Hematopoietic multipotent progenitor cell treated with erythropoietin and hydrocortisone succinate and interleukin-3 and kit ligand, for 4 days (in vitro differentiated cells): ENCODE measurements around the gene KRT37.

ENCODE experiments used
- DNase-seq: peaks from one replicate; pipeline ENCODE4 v3.0.0-alpha.2; 2015

KRT37 gene

DNA sequence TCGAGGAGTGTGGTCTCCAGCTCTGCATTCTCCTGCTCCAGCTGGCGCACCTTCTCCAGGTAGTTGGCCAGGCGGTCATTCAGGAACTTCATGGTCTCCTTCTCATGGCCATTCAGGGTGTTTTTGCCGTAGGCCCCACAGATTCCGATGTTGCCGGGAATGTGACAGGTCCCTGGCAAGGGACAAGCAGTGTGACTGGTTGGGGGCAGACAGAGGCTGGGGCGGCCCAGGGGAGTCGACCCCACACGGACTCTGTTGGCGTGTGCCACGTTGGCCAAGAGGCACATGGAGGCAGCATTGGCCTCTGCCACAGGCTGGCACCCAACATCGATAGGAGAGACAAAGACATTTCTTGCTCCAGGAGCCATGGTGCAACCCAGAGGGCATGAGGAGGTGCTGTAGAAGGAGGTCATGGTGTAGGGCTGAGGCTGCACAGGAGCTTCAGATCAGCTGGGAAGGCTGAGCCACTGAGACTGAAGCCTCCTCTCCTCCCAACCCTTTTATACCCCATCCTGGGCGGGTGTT is at the start of gene KRT37:
TSS of gene KRT37 (minus strand) at position 475 of the 525 bp plus-strand sequence. CDS start at position 413, 62 bp downstream.
- DNase-seq, result no peak

DNA sequence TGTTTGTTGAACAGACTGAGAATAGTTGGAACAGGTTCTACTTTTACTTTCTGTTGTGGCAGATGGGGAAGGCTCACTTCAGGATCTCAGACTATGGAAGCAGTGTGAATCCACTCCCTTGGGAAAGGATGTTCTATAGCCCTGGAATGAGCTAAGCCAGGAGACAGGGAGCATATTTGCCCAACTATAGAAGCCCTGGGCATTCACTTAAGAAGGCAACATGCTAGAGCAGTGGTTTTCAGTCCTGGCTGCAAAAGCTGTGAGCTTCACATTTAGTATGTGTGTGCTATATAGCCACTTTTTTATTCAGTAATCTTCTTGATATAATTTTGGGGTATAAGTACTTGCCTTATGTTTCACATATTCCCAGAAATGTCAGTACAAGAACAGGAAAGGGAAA is 44.0 kb upstream of the KRT37 start:
- no peak for DNase-seq

DNA sequence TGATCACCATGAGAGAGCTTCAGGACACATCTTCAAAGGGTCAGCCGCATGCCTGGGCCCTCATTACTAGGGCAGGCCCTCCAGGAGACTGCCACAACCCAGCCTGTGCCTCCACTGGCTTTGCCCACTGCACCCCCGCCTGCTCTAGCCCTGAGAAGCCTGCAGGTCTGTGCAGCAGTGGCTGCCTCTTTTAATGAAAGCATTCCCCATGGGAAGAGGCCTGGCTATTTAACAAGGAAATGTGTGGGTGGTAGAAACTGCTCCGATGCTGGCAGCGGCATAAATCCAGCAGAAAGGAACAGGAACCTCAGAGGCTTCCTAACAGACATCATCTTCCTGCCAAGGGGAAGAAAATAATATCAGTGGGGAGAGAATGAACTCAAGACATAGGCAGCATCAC is 43.2 kb upstream of the KRT37 start:
- DNase-seq, result no peak

DNA sequence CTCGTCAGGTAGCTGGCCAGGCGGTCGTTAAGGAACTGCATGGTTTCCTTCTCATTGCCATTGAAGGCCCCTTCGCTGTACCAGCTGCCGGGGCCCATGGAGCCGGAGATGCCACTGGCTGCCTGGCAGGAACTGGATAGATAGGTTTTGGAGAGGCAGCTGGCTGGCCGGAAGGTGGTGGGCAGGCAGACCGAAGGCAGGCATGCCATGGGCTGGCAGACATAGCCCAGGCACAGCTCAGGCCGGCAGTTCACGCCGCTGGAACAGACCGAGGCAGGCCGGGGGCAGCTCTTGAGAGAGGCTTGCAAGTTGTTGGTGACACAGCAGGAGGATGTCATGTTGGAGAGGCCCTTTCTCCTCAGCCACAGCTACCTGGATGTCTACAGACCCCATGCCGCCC is 42.6 kb upstream of the KRT37 start, which contains the start of gene KRT32:
TSS of gene KRT32 (minus strand) at position 399 of the 400 bp plus-strand sequence. CDS start at position 338, 61 bp downstream.
- DNase-seq, result no peak

DNA sequence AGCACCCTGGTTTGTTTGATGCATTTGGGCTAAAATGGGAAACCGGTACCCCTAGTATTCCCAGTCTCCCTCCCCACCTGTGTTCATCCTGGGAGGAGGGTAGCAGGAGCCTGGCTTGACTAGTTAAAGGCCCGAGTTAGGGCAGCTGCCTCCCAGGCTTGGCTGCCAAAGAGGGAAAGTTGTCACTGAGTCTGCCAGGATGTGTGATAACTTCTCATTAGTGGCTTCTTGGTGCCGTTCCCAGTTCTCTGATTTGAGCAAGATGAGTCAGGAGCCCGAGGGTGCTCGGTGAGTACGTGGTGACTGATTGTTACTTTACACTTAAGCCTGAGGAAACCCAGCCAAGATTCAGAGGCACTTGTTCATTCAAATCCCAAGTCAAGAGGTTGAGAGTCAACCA is 40.3 kb upstream of the KRT37 start:
- DNase-seq, result no peak

DNA sequence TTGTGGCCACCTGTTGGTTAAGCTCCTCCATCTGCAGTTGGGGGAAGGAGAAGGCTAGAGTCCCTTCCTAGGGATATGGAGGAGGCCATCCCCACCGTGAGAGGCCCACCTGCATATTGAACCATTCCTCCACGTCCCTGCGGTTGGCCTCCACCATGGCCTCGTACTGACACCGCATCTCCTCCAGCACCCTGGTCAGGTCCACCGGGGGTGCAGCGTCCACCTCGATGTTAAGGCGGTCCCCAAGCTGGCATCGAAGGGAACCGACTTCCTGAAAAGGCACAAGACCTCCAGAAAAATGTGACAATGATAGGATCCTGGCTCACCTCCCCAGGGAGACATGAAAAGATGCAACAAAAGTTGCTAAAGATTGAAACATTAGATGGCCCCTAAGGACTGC is 39.8 kb upstream of the KRT37 start:
- DNase-seq, result no peak

DNA sequence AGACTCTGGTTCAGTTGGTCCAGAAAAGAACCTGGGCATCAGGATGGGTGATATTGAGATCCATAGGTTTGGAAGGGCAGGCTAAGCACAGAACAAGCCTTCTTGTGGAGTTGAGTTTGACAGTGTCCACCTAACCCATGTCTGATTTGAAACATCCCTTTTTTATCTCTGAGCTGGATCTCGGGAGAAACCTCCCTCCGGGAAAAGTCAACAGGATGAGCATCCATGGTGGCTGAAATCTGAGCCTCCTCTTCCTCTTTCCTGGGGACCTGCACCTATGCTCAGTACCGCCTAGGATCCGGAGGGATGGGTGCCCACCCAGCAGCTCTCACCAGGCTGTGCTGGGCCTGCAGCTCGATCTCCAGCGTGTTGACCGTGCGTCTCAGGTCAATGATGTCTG is 39.4 kb upstream of the KRT37 start:
- no peak for DNase-seq

DNA sequence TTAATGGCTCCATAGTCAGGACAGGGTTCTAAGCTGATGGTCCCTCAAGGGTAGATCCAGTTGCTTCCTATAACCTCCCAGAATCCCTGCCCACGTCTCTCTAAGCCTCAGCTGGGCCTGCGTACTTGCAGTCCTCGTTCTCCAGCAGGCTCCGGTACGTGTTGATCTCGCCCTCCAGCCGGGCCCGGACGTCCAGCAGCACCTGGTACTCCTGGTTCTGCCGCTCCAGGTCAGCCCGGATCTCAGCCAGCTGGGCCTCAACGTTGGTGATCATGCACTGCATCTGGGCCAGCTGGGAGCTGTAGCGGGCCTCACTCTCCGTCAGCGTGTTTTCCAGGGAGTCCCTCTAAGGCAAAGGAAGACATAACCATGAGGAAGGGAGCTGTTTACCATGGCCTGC is 38.3 kb upstream of the KRT37 start:
- DNase-seq, result no peak

DNA sequence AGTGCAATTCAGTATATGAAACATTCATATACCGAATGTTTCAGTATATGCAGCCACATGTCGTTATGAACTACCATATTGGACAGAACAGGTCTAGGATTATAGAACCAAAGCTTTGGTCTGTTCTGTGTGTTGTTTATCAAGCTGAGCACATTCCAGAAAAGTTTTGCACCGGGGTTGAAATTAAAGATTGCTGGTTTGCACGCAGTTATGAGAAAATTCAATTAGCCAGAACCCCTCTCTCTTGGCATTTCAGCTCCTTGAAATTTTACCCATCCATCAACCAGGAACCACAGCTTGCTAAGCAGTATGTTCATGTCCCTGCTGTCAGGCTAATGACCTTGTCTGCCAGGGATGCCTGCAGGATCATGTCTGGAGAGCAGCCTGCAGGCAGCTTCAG is 33.3 kb upstream of the KRT37 start:
- DNase-seq, result no peak

DNA sequence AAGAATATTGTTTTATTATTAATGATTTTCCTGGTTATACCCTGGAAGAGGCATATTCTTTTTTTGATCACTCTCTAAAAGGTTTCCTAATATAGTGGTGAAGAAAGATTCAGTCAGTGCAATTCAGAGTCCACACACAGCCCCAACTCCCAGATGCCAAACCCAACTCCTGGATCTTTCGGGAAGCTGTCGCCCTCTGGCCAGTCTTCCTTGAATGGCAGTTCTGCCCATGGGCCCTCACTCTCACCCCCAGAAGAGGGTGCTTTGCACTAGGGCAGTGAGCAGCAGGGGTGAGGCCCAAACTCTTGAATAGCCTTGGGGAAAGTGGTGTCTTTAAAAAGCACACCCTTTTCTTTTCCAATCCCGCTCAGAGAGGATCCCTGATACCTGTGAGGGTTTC is 31.8 kb upstream of the KRT37 start:
- no peak for DNase-seq

DNA sequence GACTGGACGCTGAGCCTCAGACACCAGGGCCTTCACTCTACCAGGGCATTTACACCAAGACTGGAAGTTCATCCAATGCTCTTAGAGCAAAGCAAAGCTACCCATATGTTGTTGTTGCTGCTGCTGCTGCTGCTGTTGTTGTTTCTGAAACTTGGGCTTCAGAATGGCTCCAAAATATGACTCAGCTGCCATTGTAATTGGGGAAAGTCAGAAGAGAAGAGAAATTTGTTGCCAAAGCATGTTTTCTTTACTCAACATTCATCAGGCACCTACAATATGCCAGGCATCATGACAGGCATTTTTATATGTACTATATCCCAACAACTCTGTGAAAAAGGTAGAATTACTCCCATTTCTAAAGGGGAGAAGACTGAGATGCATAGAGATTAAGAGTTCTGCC is 30.9 kb upstream of the KRT37 start:
- DNase-seq, result no peak

DNA sequence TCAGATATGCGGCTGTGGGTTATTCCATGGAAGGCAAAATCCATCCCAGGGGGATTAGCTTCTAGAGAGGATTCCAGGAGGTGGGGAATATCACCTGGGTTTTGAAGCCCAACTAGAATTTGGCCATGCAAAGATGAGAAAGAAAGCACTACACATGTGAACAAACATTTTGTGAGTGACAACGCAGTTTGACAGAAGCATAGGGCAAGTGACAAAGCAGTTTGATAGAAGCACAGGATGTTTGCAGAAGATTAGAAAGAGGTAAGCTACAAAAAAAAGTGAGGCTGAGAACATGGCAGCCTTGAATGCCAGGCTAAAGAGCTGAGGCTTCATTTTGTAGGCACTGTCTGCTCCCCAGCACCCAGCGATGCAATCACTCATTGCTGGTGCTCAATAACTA is 28.7 kb upstream of the KRT37 start:
- peak; percentile 6 for DNase-seq

DNA sequence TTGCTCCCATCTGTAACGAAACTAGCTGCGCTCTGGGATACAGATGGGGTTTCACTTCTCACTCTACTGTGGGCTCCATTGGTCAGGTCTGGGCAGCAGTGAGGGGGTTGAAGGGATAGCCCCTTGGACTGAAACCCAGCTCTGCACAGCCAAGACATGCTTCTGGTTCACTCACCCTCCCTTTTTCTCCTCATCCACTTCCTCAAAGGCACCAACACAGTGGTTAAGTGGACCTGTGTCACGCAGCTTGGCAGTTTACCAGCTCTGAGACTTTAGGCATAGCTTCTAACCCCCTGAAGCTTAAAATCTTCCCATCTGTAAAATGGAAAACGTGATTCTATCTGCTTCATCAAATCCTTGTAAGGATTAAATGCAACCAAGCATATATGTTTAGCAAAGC is 27.9 kb upstream of the KRT37 start:
- DNase-seq, result peak; percentile 74

DNA sequence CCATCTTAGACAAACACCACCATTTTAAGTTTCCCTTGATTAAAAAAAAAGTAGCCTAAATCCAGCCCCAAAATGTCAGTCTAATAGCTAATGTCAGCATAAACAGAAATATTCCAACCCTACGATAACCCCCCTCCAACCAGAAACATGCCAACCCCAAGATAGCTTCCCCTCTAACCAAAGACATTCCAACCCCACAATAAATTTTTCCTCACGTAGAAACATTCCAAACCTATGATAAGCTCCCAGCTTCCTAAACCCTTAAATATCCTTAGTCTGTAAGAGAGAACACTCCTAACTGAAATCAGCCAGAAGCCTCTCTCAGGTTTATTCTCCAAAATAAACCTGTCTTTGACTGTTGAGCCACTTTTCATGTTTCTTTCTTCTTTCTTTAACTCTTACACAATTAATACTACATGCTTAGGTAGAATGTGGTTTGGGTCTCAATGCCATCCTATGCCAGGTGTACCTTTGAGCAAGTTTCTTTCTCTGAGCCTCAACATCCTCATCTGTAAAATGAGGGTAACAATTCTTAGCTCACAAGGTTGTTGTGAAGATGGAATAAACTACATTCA is 26.9 kb upstream of the KRT37 start:
- DNase-seq, result no peak

DNA sequence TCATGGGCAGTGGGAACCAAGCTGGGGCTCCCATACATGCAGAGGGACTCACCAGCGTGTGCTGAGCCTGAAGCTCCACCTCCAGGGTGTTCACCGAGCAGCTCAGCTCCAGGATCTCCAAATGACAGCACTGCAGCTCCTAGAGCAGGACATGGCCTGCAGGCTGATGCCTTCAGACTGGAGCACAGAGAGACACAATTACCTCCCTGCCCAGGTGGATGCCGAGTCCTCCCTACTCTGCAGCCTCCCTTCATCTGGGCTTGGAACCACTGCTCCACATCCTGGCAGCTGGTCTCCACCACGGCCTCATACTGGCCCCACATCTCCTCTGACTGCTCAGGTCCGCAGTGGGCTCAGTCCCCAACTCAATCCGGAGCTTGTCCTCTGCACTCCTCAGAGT is 24.6 kb upstream of the KRT37 start:
- DNase-seq, result no peak

DNA sequence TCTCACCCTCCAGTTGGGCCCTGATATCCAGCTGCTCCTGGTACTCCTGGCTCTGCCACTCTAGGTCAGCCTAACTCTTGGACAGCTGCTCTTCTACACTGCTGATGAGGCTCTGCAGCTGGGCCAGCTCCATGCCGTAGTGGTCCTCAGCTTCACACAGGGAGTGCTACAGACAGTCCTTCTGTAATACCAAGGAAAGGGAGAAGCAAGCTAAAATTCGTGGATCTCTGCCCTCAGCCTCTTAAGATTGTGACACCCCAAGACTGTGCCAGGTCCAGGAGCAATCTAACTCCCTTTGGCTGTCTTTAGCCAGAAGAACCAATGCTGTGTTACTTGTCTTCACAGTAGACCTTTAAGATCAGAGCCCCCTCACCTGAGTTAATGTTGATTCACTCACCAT is 24.1 kb upstream of the KRT37 start:
- DNase-seq, result no peak

DNA sequence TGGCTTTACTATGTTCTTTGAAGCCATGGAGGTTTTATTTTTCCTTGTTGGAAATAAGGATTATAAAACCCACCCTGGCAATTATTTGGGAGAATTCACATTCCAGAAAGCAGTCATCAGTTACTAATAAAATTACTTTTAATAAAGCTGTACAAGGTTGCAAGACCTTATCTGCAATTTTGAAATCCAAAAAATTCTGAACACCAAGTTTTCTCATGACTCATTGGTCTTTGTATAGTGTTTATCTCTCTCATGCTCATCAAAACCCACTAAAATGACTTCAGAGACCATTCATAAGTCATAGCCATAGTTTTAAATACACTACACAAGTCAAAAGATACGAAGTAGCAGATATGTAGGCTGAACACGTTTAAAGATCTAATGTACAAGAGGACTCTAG is 22.4 kb upstream of the KRT37 start:
- DNase-seq, result no peak

DNA sequence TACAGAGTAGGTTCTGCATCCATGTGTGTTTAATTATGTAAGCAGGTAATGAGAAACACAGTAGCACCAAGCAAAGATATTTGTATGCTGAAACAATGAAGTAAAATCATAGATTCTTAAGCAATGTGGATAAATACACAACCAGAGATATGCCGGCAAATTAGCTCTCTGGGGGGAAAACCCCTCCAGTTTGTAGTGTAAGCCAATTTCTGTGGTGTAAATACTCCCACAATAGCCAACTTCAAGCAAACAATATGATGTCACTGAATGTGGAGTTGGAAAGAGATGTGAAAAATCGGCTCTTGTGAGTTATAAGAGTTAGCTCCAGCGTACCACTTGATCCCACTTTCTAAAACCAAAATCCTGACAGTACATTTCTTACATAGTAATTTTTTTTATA is 20.3 kb upstream of the KRT37 start:
- DNase-seq, result no peak

DNA sequence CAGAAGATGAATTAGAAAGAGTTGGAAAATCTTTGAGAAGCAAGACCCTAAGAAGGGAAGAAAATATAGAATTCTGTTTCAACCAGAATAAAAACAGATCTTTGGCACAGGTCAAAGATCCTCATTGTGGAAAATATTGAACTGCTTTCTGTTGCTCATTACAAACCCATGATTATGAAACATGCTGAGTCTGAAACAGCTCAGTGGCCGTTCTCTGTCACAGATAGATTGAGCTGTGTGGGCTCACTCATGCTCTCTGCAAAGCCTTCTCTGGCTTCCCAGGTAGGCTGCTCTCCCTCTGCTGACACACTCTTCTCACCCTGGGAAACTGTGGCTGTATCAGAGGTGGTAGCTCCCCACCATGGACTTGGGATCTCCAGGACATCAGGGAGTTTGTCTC is 19.8 kb upstream of the KRT37 start:
- DNase-seq, result no peak

DNA sequence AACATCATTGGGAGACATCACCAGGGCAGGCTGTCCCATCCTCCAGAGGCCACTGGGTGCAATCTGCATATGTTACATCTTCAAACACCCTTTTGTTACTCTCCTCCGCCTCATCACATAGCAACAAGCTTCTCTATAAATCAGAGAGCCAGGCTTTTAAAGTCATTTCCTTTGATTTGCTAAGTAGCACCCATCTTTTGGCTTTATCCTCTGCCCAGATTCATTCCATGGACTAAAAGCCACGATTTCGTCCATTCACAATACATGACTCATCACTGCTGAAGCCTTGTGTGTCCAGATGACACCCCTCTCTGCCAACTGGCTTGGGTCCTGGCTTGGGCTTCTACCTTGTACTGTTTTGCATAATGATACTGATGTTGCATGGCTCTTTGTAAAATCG is 18.4 kb upstream of the KRT37 start:
- DNase-seq, result no peak

DNA sequence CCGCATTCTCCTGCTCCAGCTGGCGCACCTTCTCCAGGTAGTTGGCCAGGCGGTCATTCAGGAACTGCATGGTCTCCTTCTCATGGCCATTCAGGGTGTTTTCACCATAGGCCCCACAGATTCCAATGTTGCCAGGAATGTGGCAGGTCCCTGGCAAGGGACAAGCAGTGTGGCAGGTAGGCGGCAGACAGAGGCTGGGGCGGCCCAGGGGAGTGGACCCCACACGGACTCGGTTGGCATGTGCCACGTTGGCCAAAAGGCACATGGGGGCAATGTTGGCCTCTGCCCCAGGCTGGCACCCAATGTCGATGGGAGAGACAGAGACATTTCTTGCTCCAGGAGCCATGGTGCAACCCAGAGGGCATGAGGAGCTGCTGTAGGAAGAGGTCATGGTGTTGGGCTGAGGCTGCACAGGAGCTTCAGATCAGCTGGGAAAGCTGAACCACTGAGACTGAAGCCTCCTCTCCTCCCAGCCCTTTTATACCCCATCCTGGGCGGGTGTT is 16.2 kb upstream of the KRT37 start, which contains the start of gene KRT38:
TSS of gene KRT38 (minus strand) at position 453 of the 503 bp plus-strand sequence. CDS start at position 391, 62 bp downstream.
- DNase-seq, result no peak

DNA sequence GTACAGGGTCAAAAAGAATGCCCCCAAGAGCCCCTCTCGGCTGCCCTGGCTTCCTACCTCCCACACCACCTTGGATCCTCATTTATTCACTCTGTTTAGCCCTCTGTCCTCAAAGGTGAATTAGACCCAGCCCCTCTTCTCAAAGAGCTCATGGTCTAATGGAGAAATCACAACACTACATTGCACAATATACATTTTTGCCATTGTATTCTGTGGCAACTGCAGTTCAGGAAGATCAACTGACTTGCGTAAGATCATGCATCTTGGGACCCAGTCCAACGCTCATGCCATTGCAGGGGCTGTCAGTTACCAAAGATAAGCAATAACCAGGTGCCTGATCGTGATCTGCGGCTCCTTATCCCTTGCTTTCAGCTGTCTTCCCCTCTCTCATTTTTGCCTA is 15.0 kb upstream of the KRT37 start:
- peak; percentile 3 for DNase-seq

DNA sequence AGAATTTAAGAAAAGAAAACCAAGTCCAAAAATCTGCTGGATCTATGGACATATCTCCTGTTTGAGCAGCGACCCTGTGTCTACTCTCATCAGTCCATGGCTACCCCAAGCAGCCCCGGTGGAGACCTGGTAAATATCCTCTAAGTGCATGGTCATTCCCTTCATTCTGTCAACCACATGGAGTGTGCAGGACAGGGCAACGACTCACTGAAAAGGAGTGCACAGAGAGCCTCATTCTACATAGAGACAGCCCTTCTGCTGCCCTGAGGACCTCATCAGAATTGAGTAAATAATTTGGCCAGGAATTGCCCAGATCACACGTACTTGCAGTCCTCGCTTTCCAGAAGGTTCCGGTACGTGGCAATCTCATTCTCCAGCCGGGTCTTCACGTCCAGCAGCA is 13.4 kb upstream of the KRT37 start:
- DNase-seq, result no peak

DNA sequence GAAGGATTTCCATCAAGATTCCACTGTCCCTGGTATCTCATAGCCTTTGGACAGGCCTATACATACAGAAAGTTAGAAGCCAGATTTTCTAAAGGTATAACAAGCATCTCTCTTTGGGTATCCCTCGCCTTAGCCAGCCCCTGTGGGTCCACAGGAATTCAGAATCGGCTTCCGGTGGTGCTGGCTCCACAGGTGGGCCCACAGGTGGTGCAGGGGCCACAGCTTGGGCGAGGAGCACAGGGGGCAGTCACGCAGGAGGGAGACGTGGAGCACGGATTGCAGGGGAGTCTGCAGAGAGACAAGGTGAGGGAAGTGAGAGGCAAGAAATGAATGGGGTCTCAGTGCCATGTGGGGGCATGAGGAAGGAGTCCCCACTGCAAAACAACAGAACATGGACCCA is 12.9 kb upstream of the KRT37 start:
- DNase-seq, result no peak

DNA sequence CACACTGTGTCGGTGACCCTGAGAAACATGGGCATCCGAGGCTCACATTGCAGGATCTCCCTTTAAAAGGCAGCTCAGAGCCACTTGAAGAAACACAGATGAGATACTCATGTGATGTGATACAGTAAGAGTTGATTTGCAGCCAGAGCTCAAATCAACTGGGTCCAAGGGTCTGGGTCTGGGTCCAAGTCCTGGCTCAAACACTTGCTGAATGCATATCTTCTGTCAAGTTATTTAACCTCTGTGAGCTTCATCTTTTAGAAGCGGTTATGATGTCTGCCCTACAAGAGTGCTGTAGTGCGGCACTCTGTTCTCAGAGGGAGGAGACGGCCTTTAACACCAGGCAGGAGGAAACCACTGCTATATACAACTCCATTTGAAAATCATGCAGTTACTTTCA is 10.0 kb upstream of the KRT37 start:
- no peak for DNase-seq
